Activated CD4-positive, alpha-beta T cell treated with anti-CD3 and anti-CD28 coated beads for 36 hours (primary cell): Measurements from ENCODE around the gene PISD. TPM values are rescaled to one million over a fixed set of nuclear protein-coding genes. Genes with fewer than 3 reads are reported as not detected.

ENCODE experiments used
- ATAC-seq: fragments of 200-7000 bp; cut with Tn5 transposase; one replicate; pipeline ENCODE4 v1.10.0; 2021; ENCODE audit warnings: mild to moderate bottlenecking, moderate library complexity
- CTCF ChIA-PET: fragments of 350-600 bp; sonication (Branson Sonifier 250); formaldehyde crosslinking; loops from one replicate; lab custom pipeline; 2021; ENCODE audit warnings: antibody characterized with exemption; lab: Charles Lee
- POLR2A ChIA-PET: fragments of 350-600 bp; sonication (Branson Sonifier 250); formaldehyde crosslinking; loops from one replicate; lab custom pipeline; 2021; ENCODE audit warnings: antibody characterized with exemption, inconsistent platforms; lab: Charles Lee
- DNase-seq: peaks from one replicate; pipeline ENCODE4 v3.0.0-alpha.2; 2020
- H3K27ac Mint-ChIP-seq: one replicate; pipeline ENCODE4 v1.8.0; 2021; ENCODE audit warnings: mixed read lengths
- H3K27me3 Mint-ChIP-seq: one replicate; pipeline ENCODE4 v1.8.0; 2021; ENCODE audit warnings: mixed read lengths
- H3K36me3 Mint-ChIP-seq: one replicate; pipeline ENCODE4 v1.8.0; 2021; ENCODE audit warnings: low read depth, mixed read lengths
- H3K4me1 Mint-ChIP-seq: one replicate; pipeline ENCODE4 v1.8.0; 2021; ENCODE audit warnings: mixed read lengths
- H3K4me3 Mint-ChIP-seq: one replicate; pipeline ENCODE4 v1.8.0; 2021; ENCODE audit warnings: mild to moderate bottlenecking, moderate library complexity, mixed read lengths
- H3K9me3 Mint-ChIP-seq: one replicate; pipeline ENCODE4 v1.8.0; 2021; ENCODE audit warnings: low read depth, mixed read lengths
- intact Hi-C, 2 experiments: fragments of 100-400 bp; cut with DNase I in 1 of 2; cut with micrococcal nuclease in 1 of 2; formaldehyde crosslinking; loops; one replicate each; pipeline versions ENCODE4 v1.14.2 to v1.15.1; 2022 to 2024; cut with DNase I, micrococcal nuclease
- total RNA-seq, 2 experiments: library from RNA; stranded (reverse); gene quantifications; one replicate each; pipeline ENCODE4 v1.2.3, GENCODE V29; 2021

Gene PISD
- total RNA-seq, 2 experiments from 2014 or later = 30.3 to 37.9 TPM

DNA sequence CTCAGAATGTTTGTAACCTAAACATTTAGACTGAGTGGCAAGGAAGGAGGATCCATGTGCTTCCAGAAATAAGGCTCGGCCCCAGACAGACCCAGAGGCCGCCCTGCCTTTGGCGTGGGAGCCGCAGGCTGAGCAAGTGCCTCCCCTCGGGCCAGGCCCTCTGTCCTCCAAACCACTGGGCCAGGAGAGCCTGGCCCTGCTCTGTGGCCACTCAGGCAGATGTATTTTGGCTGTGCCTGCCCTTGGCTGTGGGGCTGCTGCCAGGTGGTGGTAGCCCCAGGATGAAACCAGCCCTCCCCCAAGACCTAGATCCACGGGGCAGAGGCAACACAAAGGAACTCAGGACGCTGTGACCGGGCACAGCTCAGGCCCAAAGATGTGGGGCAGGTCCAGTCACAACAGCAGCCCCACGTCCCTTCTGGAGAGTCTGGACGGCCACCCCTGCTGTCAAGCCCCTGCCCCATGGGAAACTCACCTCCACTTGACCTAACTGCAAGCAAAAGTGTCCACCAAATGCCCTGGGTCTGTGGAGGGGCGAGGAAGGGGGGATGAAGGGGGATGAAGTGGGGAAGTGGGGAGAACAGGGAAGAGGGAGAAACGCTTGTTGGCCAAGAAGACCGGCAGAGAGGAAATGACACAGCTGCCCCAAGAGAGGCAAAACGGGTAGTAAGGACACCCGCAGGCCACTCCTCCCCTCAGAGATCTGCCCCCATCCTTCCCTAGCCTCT lies 24.0 kb downstream of the PISD start:
- no peaks in the 10 kb centered on the region for H3K27me3 Mint-ChIP-seq
- POLR2A ChIA-PET = no interaction called here
- peaks cover 6% of the 10 kb centered on the region for H3K36me3 Mint-ChIP-seq
- H3K9me3 Mint-ChIP-seq = no peaks in the 10 kb centered on the region
- ATAC-seq (peak; percentile 21), DNase-seq (peak; percentile 18)
- no peak overlapping the region for H3K4me3 Mint-ChIP-seq
- CTCF ChIA-PET = interaction anchor here (0.5 to 1.4 kb wide), 3 partner anchors 24 to 1200 kb away, joined by 3 read pairs; partner anchors contain the start of gene PISD
- intact Hi-C loops = loop anchor here in 1 of 2 experiments (10.0 kb wide), 1 partner anchor 553 kb away; the partner anchor contains the start of gene SMTN
- H3K4me1 Mint-ChIP-seq = peaks cover 54% of the 10 kb centered on the region
- peak overlapping the region; percentile 32 for H3K27ac Mint-ChIP-seq

DNA sequence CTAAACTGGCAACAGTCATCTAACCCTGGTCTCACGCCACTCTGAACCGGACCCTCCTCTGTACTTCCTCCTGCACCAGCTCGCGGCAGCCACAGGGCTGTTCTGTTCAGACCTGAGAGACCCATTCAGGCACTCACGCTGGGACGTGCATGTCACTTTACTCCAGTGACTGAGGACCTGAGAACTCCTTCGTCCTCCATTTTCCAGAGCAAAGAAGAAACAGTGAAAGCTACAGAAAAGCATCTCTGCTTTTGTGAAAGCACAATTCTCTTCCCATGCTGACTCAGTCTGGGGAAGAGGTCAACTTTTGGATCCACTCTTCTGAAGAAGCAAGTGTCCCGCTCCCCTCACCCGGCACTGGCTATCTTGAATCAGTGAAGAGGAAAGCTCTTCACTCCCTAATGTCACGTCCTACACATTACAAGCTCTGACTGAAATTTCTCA lies 24.5 kb downstream of the PISD start:
- Mint-ChIP-seq H3K27me3 (no peaks in the 10 kb centered on the region), H3K4me1 (peaks cover 54% of the 10 kb centered on the region), H3K36me3 (peaks cover 6% of the 10 kb centered on the region), H3K4me3 (no peak overlapping the region), H3K27ac (peak overlapping the region; percentile 32), H3K9me3 (no peaks in the 10 kb centered on the region)
- no peak for ATAC-seq
- ChIA-PET CTCF (interaction anchor here (0.5 to 1.4 kb wide), 4 partner anchors 24 to 1200 kb away, joined by 3 to 5 read pairs (median 3); partner anchors contain the start of gene PISD), POLR2A (no interaction called here)
- DNase-seq = peak; percentile 22
- intact Hi-C loops = loop anchor here in 1 of 2 experiments (10.0 kb wide), 1 partner anchor 553 kb away; the partner anchor contains the start of gene SMTN

DNA sequence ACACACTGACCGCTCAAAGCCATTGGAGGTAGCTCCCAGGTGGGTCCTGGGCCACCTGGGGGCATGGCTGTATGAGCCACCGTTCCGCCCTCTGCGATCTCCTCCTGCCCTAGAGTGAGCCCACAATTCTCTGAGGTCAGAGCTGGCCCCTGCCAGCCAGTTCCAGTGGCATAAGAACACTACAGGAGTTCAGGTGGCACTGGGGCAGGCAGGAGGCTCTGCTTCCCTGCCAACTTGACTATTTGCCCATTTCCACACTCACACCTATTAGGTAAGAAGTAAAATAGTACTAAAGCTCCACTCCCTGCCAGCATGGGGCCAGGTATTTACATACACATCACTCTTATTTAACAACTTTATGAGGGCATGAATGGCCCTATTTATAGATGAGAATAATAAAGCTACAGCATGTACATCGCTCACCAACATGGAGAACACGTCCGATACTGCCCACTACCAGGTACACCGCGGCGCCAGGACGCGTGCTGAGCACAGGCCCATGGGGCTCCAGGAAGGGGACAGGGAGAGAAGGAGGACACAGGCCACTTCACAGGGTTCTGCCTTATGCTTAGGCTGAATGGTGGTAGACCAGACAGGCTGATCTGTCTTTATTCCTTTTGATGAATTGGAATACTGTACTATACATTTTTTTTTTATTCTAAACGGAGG lies 26.2 kb downstream of the PISD start:
- Mint-ChIP-seq H3K4me3 (no peak overlapping the region), H3K27ac (peak overlapping the region; percentile 58), H3K9me3 (no peaks in the 10 kb centered on the region), H3K27me3 (no peaks in the 10 kb centered on the region), H3K4me1 (peaks cover 58% of the 10 kb centered on the region), H3K36me3 (peaks cover 2% of the 10 kb centered on the region)
- CTCF ChIA-PET = interaction anchor here (1.3 to 2.2 kb wide), 2 partner anchors 75 to 335 kb away, joined by 4 to 10 read pairs; no protein-coding TSS in a partner anchor
- POLR2A ChIA-PET = no interaction called here
- DNase-seq (no peak), ATAC-seq (no peak)
- intact Hi-C loops = loop anchor here (2.0 to 10.0 kb wide), 2 partner anchors 79 to 551 kb away; partner anchors contain the start of gene SMTN (in 1 of the 2)

DNA sequence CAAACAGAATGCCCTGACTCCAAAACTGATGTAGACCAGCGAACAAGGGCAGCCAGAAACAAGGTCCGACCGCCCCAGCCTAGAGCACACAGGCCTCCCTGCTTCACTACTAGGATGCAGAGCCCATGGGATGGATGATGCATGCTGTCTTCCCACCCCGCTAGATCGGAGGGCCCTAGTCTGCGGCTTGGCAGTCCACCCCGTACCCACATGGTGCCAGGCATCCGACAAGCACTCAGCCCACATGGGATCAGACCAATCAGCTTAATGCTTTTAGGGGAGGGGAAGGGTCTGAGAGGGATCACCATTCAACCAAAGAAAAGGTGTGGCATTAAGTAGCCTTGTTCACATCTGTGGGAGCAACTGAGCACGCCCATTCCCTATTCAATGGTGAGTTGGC lies 30.6 kb downstream of the PISD start:
- intact Hi-C loops = loop anchor here (2.0 to 10.0 kb wide), 9 partner anchors 49 to 547 kb away; partner anchors contain the start of genes EIF4ENIF1 (in 1 of the 2), LIMK2 (in 1 of the 2), PATZ1 (in 1 of the 2) and PIK3IP1 (in 1 of the 2)
- ChIA-PET CTCF (interaction anchor here (0.6 to 2.6 kb wide), 8 partner anchors 8 to 342 kb away, joined by 3 to 8 read pairs (median 4); partner anchors contain the start of genes EIF4ENIF1 and PISD), POLR2A (interaction anchor here (0.6 to 2.5 kb wide), 3 partner anchors 11 to 273 kb away, joined by 3 to 14 read pairs (median 8); partner anchors contain the start of gene PISD)
- H3K27ac Mint-ChIP-seq = peak overlapping the region; percentile 87
- peaks cover 7% of the 10 kb centered on the region for H3K36me3 Mint-ChIP-seq
- H3K4me1 Mint-ChIP-seq = peaks cover 58% of the 10 kb centered on the region
- H3K4me3 Mint-ChIP-seq = peak overlapping the region; percentile 81
- H3K9me3 Mint-ChIP-seq = no peaks in the 10 kb centered on the region
- H3K27me3 Mint-ChIP-seq = no peaks in the 10 kb centered on the region
- DNase-seq (peak; percentile 7), ATAC-seq (no peak)

DNA sequence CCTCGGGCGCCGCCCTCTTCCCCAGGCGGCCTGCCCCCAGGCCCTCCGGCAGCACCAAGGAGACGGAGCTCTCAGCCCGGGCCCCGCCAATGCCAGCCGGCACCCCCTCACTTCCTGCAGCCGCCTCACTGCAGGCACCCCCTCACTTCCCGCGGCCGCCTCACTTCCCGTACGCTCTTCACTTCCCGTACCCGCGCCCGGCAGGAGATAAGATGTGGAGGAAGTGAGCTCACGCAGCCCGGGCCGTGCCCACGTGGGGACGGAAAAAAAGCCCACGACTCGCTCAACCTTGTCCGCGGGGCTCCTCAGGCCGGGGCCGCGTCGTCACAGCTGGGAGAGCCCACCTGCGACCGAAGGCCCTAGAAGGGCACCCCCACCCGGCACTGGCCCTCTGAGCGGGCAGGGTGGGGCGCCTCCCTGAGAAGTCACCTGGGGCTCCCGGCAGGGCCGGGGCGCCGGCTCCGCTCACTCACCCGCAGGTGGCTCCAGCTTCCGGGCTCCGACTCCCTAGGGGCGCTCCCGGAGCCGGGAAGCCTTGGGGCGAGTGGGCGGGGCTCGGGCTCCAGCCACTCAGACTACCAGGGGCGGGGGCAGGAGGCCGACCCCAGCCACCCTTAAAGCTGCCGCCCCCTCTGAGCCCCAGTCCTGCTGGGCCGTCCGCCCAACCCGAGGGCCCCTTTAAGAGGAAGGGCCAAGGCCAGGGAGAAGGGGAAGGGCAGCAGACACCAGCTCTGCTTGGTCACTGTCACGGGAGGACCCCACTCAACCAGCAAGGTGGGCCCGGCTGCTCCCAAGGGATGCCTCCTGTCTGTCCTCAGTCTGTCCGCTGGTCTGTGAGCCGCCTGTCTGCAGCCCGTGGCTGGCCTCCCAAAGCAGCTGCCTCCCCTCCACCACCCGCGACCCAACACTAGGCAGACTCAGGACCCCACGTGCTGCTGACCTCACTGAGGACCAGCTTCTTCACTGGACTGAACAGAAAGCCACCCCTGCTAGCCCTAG lies 31.4 kb downstream of the PISD start:
- Mint-ChIP-seq H3K27ac (peak overlapping the region; percentile 89), H3K27me3 (no peaks in the 10 kb centered on the region), H3K4me1 (peaks cover 60% of the 10 kb centered on the region), H3K4me3 (peak overlapping the region; percentile 81), H3K9me3 (no peaks in the 10 kb centered on the region), H3K36me3 (peaks cover 7% of the 10 kb centered on the region)
- ChIA-PET POLR2A (interaction anchor here (0.5 to 2.5 kb wide), 8 partner anchors 10 to 770 kb away, joined by 3 to 14 read pairs (median 6); partner anchors contain the start of genes DEPDC5 and PISD), CTCF (interaction anchor here (0.6 to 2.6 kb wide), 11 partner anchors 9 to 341 kb away, joined by 3 to 8 read pairs (median 4); partner anchors contain the start of genes EIF4ENIF1 and PISD)
- intact Hi-C loops = loop anchor here (1.0 to 10.0 kb wide), 14 partner anchors 32 to 546 kb away; partner anchors contain the start of genes SFI1 (in 2 of the 2), DRG1 (in 1 of the 2), EIF4ENIF1 (in 1 of the 2) and LIMK2 (in 1 of the 2)
- ATAC-seq (peak; percentile 82), DNase-seq (peak; percentile 93)

DNA sequence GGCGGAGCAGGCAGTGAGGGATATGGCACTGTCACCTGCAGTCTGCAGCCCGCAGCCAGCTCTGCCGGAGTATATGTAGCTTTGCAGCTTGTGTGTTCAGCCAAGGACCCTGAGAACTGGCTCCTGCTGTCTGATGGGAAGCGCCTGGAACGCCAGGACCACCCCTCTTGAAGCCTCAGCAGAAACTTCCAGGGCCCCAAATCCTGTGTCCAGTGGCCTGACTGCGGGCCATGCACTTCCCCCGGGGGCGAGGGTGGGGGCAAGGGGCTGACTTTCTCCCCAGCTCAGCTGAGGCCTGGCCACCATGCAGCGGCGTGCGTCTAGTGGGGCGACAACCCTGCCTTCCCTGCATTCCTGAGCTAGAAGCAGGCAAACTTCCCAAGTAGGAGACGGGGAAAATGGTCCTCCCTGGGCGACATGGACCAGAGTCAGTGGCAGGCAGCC lies 32.3 kb downstream of the PISD start:
- H3K27me3 Mint-ChIP-seq = no peaks in the 10 kb centered on the region
- ChIA-PET CTCF (interaction anchor here (0.6 to 2.6 kb wide), 9 partner anchors 9 to 276 kb away, joined by 3 to 8 read pairs (median 4); partner anchors contain the start of genes EIF4ENIF1 and PISD), POLR2A (interaction anchor here (0.8 to 2.5 kb wide), 6 partner anchors 9 to 93 kb away, joined by 3 to 14 read pairs (median 6); partner anchors contain the start of gene PISD)
- ATAC-seq (no peak), DNase-seq (peak; percentile 29)
- no peaks in the 10 kb centered on the region for H3K9me3 Mint-ChIP-seq
- peaks cover 55% of the 10 kb centered on the region for H3K4me1 Mint-ChIP-seq
- H3K36me3 Mint-ChIP-seq = peaks cover 7% of the 10 kb centered on the region
- peak overlapping the region; percentile 67 for H3K27ac Mint-ChIP-seq
- intact Hi-C loops = loop anchor here (1.0 to 10.0 kb wide), 14 partner anchors 33 to 545 kb away; partner anchors contain the start of genes SFI1 (in 2 of the 2), DRG1 (in 1 of the 2), EIF4ENIF1 (in 1 of the 2) and LIMK2 (in 1 of the 2)
- peak overlapping the region; percentile 81 for H3K4me3 Mint-ChIP-seq

DNA sequence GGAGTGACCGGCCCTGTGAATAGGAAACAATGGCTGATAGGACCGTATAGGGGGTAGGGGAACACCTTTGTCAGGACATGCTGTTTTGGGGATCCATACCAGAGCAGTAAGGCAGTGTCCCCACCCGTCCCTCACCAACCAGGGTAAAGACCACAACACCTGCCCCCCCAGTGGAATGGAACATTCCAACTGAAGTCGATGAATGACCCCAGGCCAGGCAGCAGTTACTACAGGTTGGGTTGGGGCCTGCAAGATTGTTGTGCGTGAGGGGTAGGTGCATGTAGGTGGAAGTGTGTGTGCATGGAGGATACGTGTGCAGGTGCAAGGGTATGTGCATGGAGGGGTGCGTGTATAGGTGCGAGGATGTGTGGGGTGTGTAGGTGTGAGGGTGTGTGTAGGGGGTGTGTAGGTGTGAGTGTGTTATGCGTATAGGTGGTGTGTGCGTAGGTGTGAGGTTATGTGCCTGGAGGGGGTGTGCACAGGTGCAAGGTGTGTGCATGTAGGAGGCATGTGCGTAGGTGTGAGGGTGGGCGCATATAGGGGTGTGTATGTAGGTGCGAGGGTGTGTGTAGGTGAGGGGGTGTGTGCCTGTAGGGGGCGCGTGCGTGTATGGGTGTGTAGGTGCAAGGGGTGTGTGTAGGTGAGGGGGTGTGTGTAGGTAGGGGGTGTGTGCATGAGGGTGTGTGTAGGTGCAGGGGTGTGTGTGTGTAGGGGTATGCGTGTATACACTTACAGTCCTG lies 32.9 kb downstream of the PISD start:
- ATAC-seq (no peak), DNase-seq (peak; percentile 36)
- CTCF ChIA-PET = interaction anchor here (0.6 to 2.6 kb wide), 4 partner anchors 9 to 276 kb away, joined by 3 to 8 read pairs (median 6); no protein-coding TSS in a partner anchor
- POLR2A ChIA-PET = interaction anchor here (2.3 to 2.5 kb wide), 2 partner anchors 8 to 33 kb away, joined by 8 to 14 read pairs; partner anchors contain the start of gene PISD
- H3K27me3 Mint-ChIP-seq = no peaks in the 10 kb centered on the region
- H3K36me3 Mint-ChIP-seq = peaks cover 7% of the 10 kb centered on the region
- H3K4me3 Mint-ChIP-seq = peak overlapping the region; percentile 81
- H3K27ac Mint-ChIP-seq = peak overlapping the region; percentile 67
- peaks cover 50% of the 10 kb centered on the region for H3K4me1 Mint-ChIP-seq
- no peaks in the 10 kb centered on the region for H3K9me3 Mint-ChIP-seq
- intact Hi-C loops = no loop called here

DNA sequence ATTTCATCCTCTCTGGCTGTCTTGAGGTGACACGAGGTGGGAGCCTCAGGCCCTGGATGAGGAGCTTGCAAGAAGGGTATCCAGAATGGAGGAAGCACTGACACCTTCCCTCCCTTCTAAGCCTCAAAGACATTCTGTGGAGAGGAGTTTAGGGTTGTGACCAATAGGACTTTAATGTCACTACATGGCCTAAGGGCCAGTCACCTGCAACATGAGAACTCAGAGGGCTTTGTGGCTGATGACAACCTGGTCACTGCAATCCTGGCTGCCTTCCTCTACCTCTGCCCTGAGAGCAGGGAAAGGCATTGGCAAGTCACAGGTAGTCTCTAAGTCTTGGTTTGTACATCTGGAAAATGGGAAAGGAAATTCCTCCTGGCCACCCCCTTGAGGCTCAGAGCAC lies 33.7 kb downstream of the PISD start:
- no peak for DNase-seq
- H3K27ac Mint-ChIP-seq = peak overlapping the region; percentile 67
- no peaks in the 10 kb centered on the region for H3K27me3 Mint-ChIP-seq
- ATAC-seq = no peak
- H3K36me3 Mint-ChIP-seq = peaks cover 7% of the 10 kb centered on the region
- intact Hi-C loops = no loop called here
- ChIA-PET POLR2A (no interaction called here), CTCF (no interaction called here)
- no peaks in the 10 kb centered on the region for H3K9me3 Mint-ChIP-seq
- H3K4me3 Mint-ChIP-seq = peak overlapping the region; percentile 81
- H3K4me1 Mint-ChIP-seq = peaks cover 43% of the 10 kb centered on the region

DNA sequence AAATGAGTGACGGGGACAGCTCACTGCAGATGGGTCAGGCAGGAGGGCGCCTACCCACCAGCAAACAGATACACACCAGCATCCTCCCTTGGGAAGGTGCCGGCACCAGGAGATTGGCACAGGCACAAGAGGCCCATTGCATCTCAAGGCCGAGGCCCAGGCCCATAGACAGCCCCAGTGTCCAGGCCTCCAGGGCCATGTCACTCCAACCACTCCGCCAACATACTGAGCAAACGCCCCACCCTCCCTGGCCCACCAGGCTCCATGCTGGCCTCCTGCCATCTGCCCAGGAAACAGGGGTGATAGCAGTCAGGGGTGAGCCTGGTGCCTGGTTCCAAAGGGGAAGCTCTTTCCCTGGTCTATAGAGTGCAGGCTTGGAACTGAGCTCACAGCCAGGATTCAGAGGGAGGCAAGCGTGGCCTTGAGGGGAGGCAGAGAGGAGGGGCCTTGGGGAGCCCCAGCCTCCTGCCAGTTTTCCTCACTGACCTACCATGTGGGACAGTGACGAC lies 34.7 kb downstream of the PISD start:
- H3K4me3 Mint-ChIP-seq = no peak overlapping the region
- no peaks in the 10 kb centered on the region for H3K9me3 Mint-ChIP-seq
- peaks cover 7% of the 10 kb centered on the region for H3K36me3 Mint-ChIP-seq
- ChIA-PET POLR2A (interaction anchor here (0.6 kb wide), 1 partner anchor 237 kb away, joined by 3 read pairs; no protein-coding TSS in a partner anchor), CTCF (interaction anchor here (0.6 kb wide), 1 partner anchor 111 kb away, joined by 3 read pairs; no protein-coding TSS in a partner anchor)
- ATAC-seq (no peak), DNase-seq (no peak)
- no peaks in the 10 kb centered on the region for H3K27me3 Mint-ChIP-seq
- H3K4me1 Mint-ChIP-seq = peaks cover 43% of the 10 kb centered on the region
- peak overlapping the region; percentile 67 for H3K27ac Mint-ChIP-seq
- intact Hi-C loops = no loop called here
